GM18526 (cell line): Measurements from ENCODE around the gene SH2D1B.

Source experiments
- POLR2A ChIP-seq: IDR thresholded peaks from 3 replicates; pipeline ENCODE4 v1.6.1; 2011; ENCODE audit not compliant: insufficient read length; ENCODE audit errors: extremely low read depth

The SH2D1B gene

GRCh38 chr1:162357681-162358266 lies 54.2 kb downstream of the SH2D1B start:
- no peak for TF ChIP-seq POLR2A

- TF ChIP-seq POLR2A = no peak
Measured at GRCh38 chr1:162353702-162354101, 58.2 kb downstream of the SH2D1B start.

GRCh38 chr1:162353078-162353477 lies 58.9 kb downstream of the SH2D1B start:
- TF ChIP-seq POLR2A = no peak

- no peak for TF ChIP-seq POLR2A
Measured at GRCh38 chr1:162351246-162351842, 60.6 kb downstream of the SH2D1B start.

- no peak for TF ChIP-seq POLR2A
Measured at GRCh38 chr1:162349635-162350330, 62.2 kb downstream of the SH2D1B start.

GRCh38 chr1:162347281-162347680 lies 64.7 kb downstream of the SH2D1B start:
- TF ChIP-seq POLR2A = no peak
